Caki2 (cell line): ENCODE data around the gene PTPRN2. TPM values are rescaled to one million over a fixed set of nuclear protein-coding genes. Genes with fewer than 3 reads are reported as not detected.

Source experiments
- DNase-seq: peaks from one replicate; pipeline ENCODE4 v3.0.0-alpha.2; 2015; ENCODE audit warnings: low read depth
- in situ Hi-C: cut with HindIII; loops from 2 replicates; pipeline ENCODE4 v1.10.0; 2016; ENCODE audit warnings: low sequenced_read_pairs, low pct_unique_long_range_greater_than_20kb, mixed read lengths
- total RNA-seq: library from RNA; depleted of rRNA; stranded (reverse); fragments of >200 nt; shearing (Covaris generic); gene quantifications from 2 replicates; pipeline ENCODE4 v1.2.3, GENCODE V29; 2014; ENCODE audit warnings: low replicate concordance

PTPRN2 gene
- total RNA-seq, 1 experiment from 2014 or later = 0.88 TPM

GRCh38 chr7:157775021-157775559, 812.5 kb downstream of the PTPRN2 start:
- DNase-seq = no peak
- in situ Hi-C loops = no loop called here

- DNase-seq = no peak
These were observed 813.1 kb downstream of the PTPRN2 start for GRCh38 chr7:157774495-157774894.

DNA sequence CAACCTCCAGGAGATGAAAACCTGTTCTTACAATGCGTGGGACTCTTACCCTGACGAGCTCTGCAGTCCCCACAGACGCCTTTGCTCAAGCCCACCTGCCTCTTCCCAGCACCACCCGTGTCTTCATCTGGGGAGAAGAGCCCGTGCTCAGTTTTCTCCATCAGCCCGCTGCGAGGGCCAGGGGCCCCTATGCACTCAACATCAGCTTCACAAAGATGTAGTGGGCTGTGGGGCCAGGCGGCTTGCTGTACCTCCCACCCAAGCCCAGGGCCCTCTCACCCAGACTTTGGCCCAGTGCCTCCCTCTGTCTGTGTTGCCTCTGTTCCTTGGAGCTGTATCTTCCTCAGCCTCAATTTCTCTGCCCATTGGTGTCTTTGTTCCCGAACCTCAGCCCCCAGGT, 814.3 kb downstream of the PTPRN2 start:
- DNase-seq = no peak

More at GRCh38 chr7:157774495-157774894, 813.1 kb downstream of the PTPRN2 start:
- in situ Hi-C loops = no loop called here

DNA sequence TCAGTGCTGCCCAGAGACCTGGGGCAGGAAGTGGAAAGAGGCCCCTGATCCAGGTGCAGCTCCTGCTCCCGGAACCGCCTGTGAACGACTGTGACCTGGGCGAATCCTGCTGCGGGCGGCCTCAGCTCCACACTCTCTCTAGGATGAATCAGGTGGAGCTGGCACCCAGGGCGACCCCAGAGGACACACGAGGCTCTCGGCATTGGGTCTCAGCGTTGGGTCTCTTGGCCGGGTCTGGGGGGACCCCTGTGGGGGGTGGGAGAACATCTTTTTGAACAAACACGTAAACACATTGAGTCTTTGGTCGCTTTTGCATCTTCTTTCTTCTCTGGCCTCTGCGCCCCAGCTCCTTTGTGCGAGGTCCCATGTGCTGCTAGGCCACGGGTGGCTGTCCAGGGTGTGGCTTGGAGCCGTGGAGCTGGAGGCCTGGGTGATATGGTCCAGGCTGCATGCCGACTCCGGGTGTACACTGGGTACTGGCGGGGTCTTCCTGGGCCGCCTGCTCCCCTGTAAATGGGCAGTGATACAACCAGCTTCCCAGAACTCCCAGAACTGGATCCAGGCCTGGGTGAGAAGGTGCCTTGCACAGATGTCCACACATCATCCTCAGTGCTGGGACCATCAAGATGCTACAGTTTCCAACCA, 815.0 kb downstream of the PTPRN2 start:
- in situ Hi-C loops = no loop called here
- no peak for DNase-seq

More for the DNA sequence above, 814.3 kb downstream of the PTPRN2 start:
- in situ Hi-C loops = no loop called here

DNA sequence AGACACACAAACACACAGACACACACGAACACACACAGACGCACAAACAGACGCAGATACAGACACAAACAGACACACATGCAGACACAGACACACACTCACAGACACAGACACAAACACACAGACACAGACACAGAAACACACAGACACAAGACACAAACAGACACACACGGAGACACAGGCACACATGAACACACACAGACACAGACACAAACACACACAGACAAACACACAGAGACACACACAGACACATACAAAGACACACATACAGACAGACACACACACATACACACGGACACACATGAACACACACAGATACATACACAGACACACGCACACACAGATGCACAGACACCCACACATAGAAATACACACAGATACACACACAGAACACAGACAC, 815.9 kb downstream of the PTPRN2 start:
- in situ Hi-C loops = no loop called here
- no peak for DNase-seq

GRCh38 chr7:157770716-157771320, 816.8 kb downstream of the PTPRN2 start:
- no peak for DNase-seq
- in situ Hi-C loops = no loop called here

DNA sequence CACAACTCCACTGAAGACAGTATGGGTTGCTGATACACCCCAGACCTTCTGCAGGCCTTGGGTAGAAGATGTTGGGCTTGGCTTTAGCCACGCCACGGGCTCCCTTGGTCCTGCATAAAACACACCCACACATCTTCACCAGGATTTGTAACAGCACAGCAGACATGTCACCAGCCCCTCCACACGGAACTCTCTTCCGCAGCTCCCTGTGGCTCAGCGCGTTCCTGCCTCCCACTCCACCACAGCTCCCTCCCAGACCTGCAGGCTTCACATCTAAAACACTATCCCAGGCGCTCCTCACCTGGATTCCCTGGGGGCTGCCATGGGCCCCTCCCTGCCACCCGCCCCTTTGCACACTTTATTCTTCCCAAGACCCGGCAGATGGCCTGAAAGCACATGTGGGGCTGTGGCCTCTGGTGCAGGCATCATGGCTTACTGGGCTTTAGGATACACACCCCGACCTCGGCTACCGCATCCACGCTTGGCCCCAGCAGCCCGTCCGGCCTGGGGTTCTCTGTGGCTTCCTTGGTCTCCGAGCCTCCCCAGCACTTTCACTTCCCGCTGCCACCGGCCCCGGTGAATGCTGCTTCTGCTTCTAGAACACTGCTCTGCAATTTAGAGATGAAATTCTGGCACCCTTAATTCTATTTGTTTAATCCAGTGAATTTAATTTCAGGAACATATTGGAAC, 818.0 kb downstream of the PTPRN2 start:
- no peak for DNase-seq
- in situ Hi-C loops = no loop called here

GRCh38 chr7:157769086-157769485, 818.5 kb downstream of the PTPRN2 start:
- DNase-seq = no peak
- in situ Hi-C loops = no loop called here

GRCh38 chr7:157768198-157768597, 819.4 kb downstream of the PTPRN2 start:
- DNase-seq = no peak
- in situ Hi-C loops = no loop called here

GRCh38 chr7:157767506-157768197, 820.0 kb downstream of the PTPRN2 start:
- in situ Hi-C loops = no loop called here

DNA sequence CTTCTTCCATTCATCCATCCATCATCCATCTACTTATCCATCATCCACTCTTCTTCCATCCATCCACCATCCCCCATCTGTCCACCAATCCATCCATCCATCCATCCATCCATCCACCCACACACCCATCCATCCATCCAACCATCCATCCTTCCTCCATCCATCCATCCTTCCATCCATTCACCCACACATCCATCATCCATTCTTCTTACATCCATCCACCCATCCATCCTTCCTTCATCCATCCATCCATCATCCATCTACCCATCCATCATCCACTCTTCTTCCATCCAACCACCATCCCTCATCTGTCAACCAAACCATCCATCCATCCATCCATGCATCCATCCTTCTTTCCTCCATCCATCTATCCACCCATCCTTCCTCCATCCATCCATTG, 821.5 kb downstream of the PTPRN2 start:
- DNase-seq = no peak
- in situ Hi-C loops = no loop called here

More at GRCh38 chr7:157767506-157768197, 820.0 kb downstream of the PTPRN2 start:
- no peak for DNase-seq

DNA sequence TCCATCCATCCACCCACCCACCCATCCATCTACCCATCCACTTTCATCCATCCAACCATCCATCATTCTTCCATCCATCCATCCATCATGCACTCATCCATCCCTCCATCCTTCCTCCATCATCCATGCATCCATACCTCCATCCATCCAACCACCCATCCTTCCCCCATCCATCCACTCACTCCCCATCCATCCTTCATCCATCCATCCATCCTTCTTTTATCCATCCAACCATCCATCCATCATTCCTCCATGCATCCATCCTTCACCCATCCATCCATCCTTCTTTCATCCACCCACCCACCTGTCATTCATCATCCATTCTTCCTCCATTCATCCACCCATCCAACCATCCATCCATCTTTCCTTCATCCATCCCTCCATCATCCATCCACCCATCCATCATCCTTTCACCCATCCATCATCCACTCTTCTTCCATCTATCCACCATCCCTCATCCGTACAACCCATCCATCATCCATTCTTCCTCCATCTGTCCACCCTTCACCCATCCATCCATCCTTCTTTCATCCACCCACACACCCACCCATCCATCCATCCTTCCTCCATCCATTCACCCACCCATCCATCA, 822.6 kb downstream of the PTPRN2 start:
- in situ Hi-C loops = no loop called here
- DNase-seq = no peak

- no peak for DNase-seq
- in situ Hi-C loops = no loop called here
These were observed 823.4 kb downstream of the PTPRN2 start for GRCh38 chr7:157764193-157764592.

DNA sequence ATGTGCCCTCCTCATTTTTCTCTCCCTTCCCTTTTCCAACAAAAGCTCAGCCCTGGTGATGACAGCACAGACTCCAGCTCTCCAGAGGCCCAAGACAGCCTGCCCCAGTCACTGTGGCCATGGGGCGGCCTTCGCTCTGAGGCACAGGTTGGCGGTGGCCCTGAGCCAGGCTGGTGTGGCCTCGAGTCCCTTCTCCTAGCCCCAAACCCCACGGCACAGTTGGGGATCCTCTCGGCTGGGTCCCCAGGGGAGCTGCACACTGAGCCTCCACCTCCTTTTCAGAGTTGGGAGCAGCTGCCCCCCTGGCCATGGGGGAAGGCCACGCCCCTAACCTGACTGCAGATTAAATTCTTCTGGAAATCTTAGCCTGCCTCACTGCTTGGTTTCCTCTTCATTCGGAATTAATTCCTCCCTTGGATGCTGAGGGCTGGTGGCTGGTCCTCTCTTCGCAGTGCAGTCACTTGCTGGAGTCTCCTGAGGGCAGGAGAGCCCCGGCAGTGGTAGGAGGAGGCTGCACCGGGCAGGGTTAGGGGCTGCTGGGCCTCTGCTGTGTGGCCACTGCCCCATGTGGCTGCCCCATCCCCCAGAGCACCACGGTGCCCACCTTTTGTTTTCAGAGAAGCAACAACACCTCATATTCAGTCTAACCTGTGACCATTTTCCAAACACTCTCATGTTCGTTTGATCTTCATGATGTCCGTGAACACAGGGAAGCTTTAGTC, 824.2 kb downstream of the PTPRN2 start:
- in situ Hi-C loops = no loop called here
- DNase-seq = no peak

DNA sequence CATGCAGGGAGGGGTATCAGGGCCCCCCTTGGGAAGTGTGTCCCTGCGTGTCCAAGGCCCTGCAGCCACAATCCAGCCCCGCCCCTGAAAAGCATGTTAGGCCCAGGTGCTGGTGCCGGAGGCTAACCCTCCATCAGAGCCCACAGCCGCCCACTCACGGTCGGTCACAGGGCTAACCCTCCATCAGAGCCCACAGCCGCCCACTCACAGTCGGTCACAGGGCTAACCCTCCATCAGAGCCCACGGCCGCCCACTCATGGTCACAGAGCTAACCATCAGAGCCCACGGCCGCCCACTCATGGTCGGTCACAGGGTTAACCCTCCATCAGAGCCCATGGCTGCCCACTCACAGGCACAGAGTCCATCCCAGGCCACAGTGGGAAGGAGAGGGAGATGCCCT, 824.8 kb downstream of the PTPRN2 start:
- no peak for DNase-seq
- in situ Hi-C loops = no loop called here

- DNase-seq = no peak
- in situ Hi-C loops = no loop called here
These were observed 827.5 kb downstream of the PTPRN2 start for GRCh38 chr7:157760004-157760730.

DNA sequence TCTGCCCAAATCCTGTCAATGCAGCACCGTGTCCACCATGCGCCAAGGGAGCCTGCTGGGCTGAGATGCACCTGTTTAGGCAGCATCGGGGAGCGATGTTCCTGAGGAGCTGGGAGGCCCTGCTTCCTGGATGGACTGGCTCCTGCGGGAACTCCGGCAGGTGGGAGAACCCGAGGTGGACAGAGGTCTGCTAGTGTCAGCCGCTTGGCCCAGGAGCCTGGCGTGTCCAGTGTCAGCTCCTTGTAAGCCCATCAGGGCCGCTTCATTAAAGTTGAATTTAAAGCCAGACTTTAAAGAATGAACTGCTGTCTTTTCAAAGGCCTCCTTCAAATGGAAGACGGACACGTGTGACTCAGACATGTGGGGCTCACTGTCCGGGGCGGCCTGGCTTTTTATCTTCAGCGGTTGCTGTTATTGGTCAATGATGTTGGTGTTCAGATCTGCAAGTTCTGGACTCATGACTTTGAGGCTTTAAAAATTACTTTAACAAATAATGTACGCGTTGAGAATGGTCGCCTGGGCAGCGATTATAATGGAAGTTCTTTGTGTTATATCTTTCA, 828.3 kb downstream of the PTPRN2 start:
- DNase-seq = no peak
- in situ Hi-C loops = no loop called here
